Measurements from ENCODE around the gene STXBP1. TPM values are rescaled to one million over a fixed set of nuclear protein-coding genes. Genes with fewer than 3 reads are reported as not detected.
"Not testable (repeated sequence)": the region's sequence is repeated elsewhere in the genome, so short reads cannot be mapped to it uniquely, and the experiment has no call there.

STXBP1 gene
- total RNA-seq, 1 donor from 2014 or later, result 23.4 TPM

- peak overlapping the region; percentile 78 for H3K4me3 Mint-ChIP-seq (ENCODE audit: low read depth)
- no peaks in the 10 kb centered on the region for H3K9me3 Mint-ChIP-seq (ENCODE audit: low read depth)
- H3K27ac Mint-ChIP-seq, result peak overlapping the region; percentile 46
Observed at GRCh38 chr9:127612939-127613582, 984 bp downstream of the STXBP1 start.

GRCh38 chr9:127613583-127613954 is 1.5 kb downstream of the STXBP1 start:
- Mint-ChIP-seq H3K4me3 (ENCODE audit: low read depth) (peak overlapping the region; percentile 78), H3K27me3 (peaks cover 50% of the 10 kb centered on the region), H3K4me1 (ENCODE audit: low read depth) (peaks cover 10% of the 10 kb centered on the region), H3K36me3 (ENCODE audit: insufficient read depth) (no peaks in the 10 kb centered on the region), H3K9me3 (ENCODE audit: low read depth) (no peaks in the 10 kb centered on the region), H3K27ac (peak overlapping the region; percentile 9)
- no peak for DNase-seq (ENCODE audit: low spot score, unreplicated experiment)
- no peak for TF ChIP-seq CTCF (IDR thresholded peaks at IDR 0.05; ENCODE audit: unreplicated experiment)

More at GRCh38 chr9:127612939-127613582, 984 bp downstream of the STXBP1 start:
- no peak for TF ChIP-seq CTCF (IDR thresholded peaks at IDR 0.05; ENCODE audit: unreplicated experiment)
- Mint-ChIP-seq H3K36me3 (ENCODE audit: insufficient read depth) (no peaks in the 10 kb centered on the region), H3K4me1 (ENCODE audit: low read depth) (peaks cover 12% of the 10 kb centered on the region), H3K27me3 (peaks cover 50% of the 10 kb centered on the region)
- DNase-seq (ENCODE audit: low spot score, unreplicated experiment), result peak; percentile 19

GRCh38 chr9:127614961-127615360 is 2.9 kb downstream of the STXBP1 start:
- Mint-ChIP-seq H3K36me3 (ENCODE audit: insufficient read depth) (no peaks in the 10 kb centered on the region), H3K4me3 (ENCODE audit: low read depth) (no peak overlapping the region), H3K4me1 (ENCODE audit: low read depth) (peaks cover 10% of the 10 kb centered on the region), H3K27me3 (peaks cover 37% of the 10 kb centered on the region), H3K9me3 (ENCODE audit: low read depth) (no peaks in the 10 kb centered on the region), H3K27ac (no peak overlapping the region)
- TF ChIP-seq CTCF (IDR thresholded peaks at IDR 0.05; ENCODE audit: unreplicated experiment), result no peak
- DNase-seq (ENCODE audit: low spot score, unreplicated experiment), result no peak

GRCh38 chr9:127621339-127621970 is 9.4 kb downstream of the STXBP1 start:
- H3K27me3 Mint-ChIP-seq; H3K9me3 Mint-ChIP-seq (ENCODE audit: low read depth); H3K4me3 Mint-ChIP-seq (ENCODE audit: low read depth); H3K36me3 Mint-ChIP-seq (ENCODE audit: insufficient read depth); H3K4me1 Mint-ChIP-seq (ENCODE audit: low read depth); DNase-seq (ENCODE audit: low spot score, unreplicated experiment); H3K27ac Mint-ChIP-seq: not testable (repeated sequence)

GRCh38 chr9:127626752-127627493 is 14.8 kb downstream of the STXBP1 start:
- no peaks in the 10 kb centered on the region for H3K36me3 Mint-ChIP-seq (ENCODE audit: insufficient read depth)
- no peak for DNase-seq (ENCODE audit: low spot score, unreplicated experiment)
- H3K4me3 Mint-ChIP-seq (ENCODE audit: low read depth), result peak overlapping the region; percentile 6
- no peaks in the 10 kb centered on the region for H3K9me3 Mint-ChIP-seq (ENCODE audit: low read depth)
- no peak overlapping the region for H3K27ac Mint-ChIP-seq
- H3K4me1 Mint-ChIP-seq (ENCODE audit: low read depth), result peaks cover 14% of the 10 kb centered on the region
- no peak for TF ChIP-seq CTCF (IDR thresholded peaks at IDR 0.05; ENCODE audit: unreplicated experiment)
- no peaks in the 10 kb centered on the region for H3K27me3 Mint-ChIP-seq

Measured in progenitor cell of endocrine pancreas (in vitro differentiated cells).